Germinal center (tissue), 1 donor: ENCODE measurements around the gene SIRT7.

ENCODE experiments used
- DNase-seq: peaks from one replicate; pipeline ENCODE4 v3.0.0; 2012; ENCODE audit warnings: mixed read lengths, low spot score

SIRT7 gene

DNA sequence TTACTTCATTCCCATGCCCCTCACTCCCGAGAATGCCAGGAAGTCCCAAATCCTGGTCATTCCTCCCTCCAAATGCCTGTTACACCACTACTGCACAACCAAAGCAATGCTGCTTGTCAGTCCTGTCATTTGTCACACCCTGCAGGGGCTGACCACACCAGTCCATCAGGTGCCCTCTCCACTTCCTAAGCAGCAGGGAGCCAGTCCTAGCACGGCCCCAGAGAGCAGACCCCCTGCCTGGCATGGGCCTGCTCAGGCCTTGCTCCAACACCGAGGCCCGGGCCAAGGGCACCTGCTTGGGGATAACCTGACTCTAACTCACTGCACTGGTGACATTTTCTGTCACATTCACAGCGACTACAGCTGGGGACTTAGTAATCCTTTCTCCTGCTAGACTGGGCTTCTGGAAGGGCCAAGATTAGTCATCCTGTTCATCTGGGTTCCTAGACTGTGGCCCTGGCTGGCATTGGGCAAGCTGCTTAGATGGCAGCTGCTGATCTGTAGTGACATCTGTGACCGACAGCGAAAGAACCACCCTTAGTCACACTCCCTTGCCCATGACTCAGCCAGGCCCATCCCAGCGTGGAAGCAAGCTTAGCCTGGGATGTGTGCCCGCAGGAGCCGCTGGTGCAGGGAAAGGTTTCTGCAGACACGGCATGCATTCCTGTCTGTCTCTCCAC lies 32.0 kb downstream of the SIRT7 start:
- DNase-seq = no peak

DNA sequence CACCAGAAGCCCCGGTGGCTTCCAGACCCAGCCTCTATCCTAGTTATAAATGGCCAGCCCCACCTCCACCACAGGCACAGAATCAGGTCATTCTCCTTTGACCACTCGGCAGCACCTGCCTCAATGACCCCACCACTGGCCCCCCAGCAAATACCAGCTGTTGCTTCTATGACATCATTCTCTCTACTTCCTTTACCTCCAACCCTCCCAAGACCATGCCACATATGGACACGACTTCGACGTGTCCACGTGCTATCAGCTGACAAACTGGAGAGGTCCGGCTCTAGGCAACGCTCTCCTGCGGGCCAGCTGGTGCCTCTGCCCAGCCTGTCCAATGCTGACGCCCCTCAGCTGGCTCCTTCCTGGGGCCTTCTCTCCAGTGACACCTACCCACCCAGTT lies 32.5 kb downstream of the SIRT7 start:
- DNase-seq = no peak

DNA sequence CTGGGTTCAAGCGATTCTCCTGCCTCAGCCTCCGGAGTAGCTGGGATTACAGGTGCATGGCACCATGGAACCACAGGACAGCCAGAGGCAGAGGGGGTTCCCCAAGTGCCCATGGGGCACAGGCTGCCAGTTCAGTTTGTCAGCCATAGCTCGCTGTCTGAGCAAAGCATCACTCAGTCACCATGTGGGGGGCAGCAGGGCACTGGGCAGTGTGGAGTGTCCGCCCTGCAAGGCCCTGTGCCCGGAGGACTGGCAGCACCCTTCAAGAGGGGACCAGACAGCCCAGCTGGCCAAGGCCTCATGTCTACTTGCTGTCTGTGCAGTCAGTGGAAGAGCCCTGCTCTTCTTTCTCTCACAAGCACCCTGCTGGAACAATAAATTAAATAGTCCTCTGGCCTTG lies 33.0 kb downstream of the SIRT7 start:
- DNase-seq = no peak

DNA sequence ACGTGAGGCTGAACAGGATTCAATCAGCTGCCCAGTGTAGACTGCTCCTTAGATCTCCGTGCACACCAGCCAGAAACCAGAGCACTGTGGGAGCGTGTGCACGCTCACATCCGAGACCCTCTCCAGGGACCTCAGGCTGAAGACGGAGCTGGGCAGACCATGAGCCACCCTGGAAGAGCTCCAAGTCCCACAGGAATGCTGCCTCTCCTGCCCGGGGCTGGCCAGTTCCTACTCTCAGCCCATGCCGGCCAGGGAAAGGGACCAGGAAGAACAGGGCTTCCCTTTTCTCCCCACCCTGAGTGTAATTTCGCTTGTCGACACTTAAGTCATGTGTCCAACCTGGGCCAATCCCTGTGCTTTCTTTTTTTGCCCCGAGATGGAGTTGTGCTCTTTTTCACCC lies 33.5 kb downstream of the SIRT7 start:
- no peak for DNase-seq

DNA sequence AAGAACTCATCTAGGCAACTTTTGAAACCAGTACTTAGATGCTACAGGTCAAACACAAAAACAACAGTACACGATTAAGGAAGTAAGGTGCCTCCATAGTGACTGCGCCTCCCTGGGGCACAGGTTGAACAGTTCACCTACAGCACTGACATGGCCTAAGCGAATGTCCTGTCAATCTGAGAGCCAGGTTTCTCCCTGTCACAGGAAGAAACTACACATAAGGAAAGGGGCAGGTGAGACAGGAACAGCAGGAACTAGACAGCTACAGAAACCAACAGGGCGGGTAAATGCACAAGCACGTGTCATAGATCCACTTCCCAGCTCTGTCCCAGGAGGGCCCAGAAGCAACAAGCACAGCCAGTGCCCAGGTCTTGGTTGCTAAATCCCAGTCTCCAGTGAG lies 38.9 kb downstream of the SIRT7 start:
- DNase-seq = no peak

DNA sequence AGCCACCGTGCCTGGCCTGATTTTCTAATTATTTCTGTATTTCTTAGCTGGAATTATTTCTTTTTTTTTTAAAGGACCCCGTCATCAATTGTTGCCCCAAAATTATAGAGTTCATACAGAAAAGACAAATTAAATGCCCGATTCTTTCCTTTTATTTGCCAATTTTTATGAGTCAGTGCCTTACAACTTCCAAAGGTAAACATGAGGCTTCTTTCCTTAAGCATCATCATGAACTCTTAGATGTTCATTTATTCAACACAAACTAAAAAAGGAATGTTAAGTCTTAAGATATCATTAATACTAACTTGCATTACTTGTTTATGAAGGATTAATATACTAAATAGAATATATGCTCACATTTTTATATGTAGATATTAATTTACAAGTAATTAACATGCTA lies 39.7 kb downstream of the SIRT7 start:
- DNase-seq = no peak

DNA sequence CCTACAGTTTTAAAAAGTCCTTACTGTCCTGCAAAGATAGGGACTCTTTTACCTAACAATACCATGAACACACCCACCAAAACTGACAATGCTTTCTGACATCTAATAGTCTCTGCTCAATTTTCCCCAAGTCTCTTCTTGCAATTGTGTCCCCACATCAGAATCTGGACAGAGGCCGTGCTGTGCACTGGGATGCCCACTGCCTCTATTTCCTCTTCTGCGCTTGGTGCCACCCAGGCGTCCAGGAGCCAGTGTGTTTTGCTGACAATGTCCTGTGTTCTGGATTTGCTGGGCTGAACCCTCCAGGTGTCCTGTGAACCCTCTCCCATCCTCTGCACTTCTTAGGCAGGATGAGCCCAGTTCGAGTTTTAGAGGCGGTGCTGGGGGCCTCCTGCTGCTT lies 40.4 kb downstream of the SIRT7 start:
- no peak for DNase-seq

DNA sequence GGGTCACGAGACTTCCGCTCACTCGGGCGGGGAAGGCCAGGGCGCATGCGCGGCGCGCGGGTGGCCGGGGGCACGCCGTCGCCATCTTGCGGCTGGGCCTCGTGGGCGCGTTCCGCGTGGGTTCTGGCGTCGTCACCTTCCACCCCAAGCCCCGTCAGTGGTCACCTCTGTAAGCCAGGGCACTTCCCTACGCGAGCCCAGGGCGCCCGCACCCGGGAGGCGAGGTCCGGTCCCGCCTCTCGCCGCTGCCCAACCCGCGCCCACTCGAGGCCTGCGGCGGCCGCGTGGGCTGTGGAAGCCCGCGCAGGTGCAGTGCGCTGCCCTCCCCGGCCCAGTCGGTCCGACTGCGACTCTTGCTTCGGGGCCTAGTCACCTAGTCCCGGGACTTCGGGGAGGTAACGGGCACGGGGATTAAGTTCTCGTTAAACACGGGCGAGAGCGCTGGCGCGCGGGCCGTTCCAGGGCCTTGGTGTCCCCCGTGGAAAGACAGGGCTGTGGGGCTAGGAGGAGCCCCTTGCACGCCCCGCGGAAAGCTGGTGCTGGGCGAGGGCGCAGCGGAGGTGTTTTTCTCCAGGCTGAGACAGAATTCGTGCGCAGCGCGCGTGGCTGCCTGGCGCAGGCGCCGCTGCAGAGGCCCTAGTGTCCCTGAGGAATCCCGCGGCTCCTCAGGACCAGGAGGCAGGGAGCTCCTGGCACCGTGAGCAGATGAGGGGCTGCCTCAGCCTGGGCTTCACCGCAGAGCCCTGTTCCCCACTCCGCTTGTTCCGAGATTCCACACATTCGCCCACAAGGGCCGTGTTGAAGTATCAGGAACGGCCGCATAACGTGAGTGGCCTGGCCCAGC lies 46.4 kb downstream of the SIRT7 start:
- peak; percentile 96 for DNase-seq

DNA sequence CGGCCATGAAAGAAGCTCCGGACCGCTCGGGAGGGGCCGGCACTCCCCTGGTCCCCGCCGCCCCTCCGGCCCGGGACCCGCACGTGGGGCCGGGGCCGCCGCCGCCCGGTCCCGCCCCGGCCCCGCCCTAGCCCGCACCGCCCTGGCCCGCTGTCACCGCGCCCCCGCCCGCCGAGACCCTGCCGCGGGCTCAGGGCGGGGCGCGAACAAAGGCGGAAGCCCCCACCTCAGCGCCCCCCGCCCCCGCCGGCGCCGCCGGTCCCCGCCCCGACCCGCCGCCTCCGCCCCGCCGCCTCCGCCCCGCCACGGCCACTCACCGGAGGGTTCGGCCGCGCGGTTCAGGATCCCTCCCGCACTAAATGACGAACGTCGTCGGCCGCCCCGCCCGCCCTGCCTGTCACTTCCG lies 47.0 kb downstream of the SIRT7 start, which contains the start of gene ARHGDIA:
ARHGDIA (minus strand) TSS at position 357 of the 406 bp plus-strand sequence. CDS start 1,407 bp downstream, outside the sequence.
- DNase-seq = no peak

DNA sequence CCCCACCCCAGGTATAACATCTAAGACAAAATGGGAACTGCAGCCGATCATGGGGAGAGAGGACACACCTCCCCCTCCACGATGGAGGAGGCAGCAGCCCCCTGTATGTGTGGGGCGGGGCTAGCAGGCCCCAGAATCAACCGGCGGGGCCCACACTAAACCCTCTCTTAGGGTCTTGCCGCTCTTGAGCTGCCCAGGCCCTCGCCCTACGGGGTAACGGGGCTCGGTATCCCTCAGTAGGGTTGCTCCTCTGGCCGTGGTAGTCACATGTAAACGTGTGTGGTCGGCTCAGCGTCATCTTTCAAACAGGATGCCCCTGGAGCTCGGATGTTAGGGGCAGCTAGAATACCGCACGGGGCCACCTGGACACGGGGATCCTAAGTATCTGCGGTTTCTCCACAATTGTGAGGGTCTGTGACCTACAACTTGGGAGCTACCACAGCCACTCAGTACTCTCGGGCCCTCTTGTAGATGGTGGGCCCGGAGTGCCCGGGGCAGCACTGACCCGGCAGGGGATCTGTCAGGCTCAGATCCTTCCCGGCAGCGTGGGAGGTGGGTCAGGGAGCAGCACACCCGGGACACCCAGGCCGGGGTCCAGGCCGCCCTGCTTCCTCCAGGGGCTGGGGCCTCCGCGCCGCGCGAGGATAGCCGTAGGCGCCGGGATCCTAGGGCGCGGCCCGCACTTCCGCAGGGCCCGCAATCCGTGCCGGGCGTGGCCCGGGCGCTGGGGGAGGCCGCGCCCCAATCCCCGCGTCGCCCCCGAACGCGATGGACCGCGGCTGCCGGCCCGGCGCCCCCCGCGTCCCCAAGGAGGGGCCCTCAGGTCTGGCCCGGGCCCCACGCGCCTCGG lies 47.6 kb downstream of the SIRT7 start:
- DNase-seq = peak; percentile 55

DNA sequence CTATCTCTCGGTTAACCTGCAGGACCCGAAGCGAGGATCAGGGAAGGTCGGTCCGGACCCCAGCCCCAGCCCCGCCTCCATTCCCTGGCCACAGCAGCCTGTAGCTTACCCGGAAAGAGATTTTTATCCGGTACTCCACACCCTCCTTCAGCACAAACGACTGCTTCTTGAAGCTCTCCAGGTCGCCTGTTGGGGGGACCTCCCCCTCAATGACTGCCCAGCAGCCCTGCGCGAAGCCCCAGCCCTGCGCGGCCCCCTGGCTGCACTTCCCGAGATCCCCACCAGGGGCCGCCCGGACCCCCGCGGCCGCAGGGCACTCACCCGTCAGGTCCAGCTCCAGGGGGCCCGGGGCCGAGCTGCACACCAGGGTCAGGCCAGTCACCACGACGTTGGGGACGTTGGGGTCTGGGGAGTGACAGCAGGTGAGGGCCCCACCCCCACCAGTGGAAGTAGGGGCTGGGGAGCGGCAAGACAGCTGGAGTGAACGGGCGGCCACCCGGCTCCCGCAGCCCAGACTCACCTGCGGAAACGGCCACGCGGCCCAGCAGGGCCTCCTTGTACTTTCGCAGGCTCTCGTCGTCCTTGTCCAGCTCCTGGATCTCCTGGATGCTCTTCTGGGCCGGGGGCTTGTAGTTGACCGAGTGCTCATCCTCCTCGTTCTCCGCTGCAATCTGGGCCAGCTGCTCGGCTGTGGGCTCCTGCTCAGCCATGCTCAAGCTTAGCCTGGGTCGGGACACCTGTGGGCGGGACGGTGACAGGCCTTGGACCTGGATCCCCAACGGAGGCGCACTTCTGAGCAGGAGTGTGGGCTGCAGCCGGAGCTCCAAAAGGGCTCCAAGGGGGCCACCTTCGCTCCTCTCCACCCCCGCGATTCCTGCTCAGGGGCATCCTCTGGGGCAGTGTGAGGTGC lies 48.5 kb downstream of the SIRT7 start:
- DNase-seq = peak; percentile 76

DNA sequence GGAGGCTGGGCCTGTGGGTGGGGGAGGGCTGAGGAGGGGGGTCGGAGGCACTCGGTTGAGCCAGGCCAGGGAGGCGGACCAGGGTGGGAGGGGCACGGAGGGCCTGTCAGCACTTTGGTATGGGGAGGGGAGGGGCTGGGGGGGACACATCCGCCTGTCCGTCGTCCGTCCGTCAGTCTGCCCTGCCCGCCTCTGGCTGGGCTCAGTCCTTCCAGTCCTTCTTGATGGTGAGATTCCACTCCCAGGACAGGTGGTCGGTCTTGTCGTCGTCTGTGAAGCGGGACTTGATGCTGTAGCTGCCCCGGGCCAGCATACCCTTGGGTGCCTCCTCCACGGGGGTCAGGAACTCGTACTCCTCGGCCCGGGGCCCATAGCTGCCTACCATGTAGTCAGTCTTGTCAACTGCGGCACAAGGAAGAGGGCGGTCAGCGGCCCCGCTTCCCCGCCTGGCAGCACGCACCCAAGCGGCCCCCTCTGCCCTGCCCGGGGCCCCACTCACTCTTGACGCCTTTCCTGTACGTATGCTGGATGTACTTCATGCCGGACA lies 49.2 kb downstream of the SIRT7 start:
- DNase-seq = no peak

DNA sequence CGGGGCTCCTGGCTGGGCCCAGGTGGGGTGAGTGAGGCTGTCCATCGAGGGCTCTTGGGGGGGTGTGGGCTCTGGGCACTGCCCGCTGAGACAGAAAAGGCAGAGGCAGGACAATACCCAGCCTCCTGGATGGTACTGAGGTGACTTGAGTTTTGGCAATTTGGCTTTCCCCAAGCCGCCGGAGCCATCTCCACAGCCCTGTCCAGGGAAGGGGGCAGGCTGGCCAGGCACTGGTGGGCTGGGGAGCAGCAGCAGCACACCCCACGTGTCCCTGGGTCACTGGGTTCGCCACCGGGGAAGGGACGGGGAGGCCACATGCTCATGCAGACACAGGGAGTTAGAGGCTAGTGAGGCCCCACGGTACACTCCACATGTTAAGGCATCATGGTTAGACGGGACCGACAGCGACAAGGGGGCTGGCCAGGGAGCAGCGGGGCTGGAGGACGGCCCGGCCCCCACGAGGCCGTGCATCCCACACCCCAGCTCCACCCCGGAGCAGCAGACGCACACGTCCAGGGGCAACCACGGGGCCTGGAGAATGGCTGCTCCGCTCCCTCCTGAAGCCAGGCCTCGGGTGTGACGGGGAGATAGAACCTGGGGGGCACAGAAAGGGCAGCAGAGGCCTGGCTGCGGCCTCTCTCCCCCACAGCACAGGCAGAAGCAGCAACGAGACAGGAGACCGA lies 49.8 kb downstream of the SIRT7 start:
- DNase-seq = no peak

DNA sequence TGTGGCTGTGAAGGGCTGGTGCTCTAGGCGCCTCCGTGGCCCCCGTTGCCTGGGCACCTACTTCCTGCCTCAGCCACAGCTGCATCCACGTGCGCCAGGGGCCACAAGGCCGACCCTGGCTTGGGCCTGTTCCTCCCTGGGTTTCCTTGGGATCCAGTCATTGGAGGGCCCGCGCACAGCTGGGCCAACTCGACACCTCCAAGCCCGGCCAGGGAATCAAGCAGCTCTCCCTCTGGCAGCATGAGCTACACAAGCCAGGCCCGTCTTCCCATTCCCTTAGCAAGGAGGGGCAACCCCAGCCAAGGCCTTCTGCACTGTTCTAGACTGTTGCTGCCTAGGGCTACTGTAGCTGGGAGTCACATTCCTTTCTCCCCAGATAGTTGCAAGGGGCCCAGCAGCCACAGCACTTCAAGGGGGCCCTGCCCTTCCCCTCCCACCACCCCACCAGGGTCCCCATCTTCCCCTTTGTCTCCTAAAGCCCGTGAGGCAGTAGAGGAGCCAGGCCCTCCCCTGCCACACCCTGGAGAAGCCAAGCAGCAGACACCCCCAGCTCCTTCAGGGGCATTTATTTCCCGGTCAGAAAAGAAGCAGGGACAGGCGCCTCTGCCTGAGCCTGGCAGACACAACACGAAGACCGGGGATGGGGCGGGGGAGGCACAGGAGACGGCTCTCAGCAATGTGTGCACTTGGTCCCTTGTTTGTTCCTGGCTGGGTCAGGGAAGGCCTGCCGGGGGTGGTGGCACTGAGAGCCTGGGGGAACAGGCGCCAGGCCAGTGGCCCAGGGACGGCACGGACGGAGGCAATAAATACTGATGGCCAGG lies 50.6 kb downstream of the SIRT7 start:
- DNase-seq = no peak

DNA sequence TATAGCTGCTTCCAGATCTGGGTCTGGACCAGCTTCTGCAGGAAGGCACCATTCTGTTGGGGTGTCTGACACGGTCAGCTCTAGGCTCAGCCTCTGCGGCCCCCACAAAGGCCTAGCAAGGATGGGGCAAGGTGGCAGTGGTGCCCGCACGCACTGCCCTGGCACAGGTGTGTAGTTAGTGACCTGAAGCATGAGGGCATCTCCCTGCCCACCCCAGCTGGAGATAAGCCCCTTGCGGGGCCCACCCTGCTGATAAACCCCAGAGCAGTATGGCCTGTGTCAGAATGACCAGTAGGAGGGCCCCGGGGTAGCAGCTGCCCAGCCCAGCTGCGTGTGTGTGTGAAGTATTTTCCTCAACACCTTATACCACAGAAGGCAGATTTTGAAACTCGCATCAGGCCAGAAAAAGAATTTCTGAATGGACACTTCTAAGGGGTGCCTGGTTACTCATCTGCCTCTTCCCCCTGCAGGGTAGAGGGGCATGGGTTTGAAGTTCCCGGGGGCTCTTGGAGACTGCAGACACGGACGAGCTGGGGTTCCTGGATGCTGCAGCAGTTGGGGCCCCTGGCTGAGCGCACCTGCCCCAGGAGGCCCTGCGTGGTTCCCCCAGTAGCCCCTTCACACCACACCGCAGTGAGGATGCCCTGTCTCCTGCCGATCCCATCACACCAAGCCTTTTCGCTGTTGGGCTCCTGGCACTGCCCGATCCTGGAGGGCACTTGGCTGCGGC lies 51.4 kb downstream of the SIRT7 start:
- DNase-seq = no peak

DNA sequence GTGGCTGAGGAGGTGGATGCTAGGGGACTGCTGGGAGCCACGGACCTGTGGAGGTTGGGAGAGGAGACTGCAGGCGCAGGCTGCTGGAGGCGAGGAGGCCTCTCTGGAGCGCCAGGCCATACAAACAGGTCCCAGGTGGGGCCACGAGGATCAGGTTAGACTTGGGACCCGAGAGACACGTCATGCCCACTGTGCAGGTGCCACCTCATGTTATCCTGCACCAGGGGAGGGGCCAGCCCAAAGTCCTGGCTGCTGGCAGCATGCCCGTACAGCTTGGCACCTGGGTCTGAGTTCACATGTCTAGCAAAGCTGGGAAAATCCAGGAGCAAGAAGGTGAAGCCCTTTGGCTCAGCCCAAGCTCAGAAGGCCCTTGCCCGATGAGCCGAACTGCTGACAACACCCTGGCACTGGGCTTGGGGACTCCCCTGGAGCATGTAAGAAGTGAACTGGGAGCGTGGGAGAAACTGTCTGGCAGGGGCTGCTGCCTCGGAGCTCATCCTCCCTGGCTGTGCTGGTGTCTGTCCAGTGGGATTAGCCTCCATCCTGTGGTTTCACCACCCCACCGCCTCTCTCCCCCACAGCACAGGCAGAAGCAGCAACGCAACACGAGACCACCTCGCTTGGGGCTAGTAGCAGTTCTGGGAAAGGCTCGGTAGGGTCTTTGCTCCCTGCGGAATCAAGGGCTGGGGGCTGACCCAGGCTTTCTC lies 52.1 kb downstream of the SIRT7 start:
- DNase-seq = no peak

DNA sequence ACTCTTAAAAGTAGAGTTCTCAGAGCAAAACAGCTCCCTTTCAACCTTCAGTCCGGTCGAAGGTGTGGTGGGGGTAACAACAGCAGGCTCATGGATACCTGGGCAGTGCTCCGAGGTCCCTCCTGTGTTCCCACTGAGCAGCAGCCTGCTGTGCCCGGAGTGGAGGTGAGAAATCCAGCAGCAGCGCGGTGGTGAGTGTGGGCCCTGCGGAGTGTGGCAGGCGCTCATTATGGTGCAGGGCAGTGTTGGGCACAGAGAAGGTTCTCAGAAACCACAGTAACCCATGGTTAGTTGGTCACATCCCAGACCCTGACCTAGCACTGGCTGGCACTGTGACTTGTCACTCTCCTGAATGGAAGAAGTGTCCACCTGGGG lies 52.6 kb downstream of the SIRT7 start:
- DNase-seq = no peak
